ENCODE results near the gene YTHDF2. TPM values are rescaled to one million over a fixed set of nuclear protein-coding genes. Genes with fewer than 3 reads are reported as not detected.
"Not testable (repeated sequence)": the region's sequence is repeated elsewhere in the genome, so short reads cannot be mapped to it uniquely, and the experiment has no call there.

The YTHDF2 gene
- total and polyA plus RNA-seq, 8 donors, result 17.3 to 40.6 (median 23.6) TPM

DNA sequence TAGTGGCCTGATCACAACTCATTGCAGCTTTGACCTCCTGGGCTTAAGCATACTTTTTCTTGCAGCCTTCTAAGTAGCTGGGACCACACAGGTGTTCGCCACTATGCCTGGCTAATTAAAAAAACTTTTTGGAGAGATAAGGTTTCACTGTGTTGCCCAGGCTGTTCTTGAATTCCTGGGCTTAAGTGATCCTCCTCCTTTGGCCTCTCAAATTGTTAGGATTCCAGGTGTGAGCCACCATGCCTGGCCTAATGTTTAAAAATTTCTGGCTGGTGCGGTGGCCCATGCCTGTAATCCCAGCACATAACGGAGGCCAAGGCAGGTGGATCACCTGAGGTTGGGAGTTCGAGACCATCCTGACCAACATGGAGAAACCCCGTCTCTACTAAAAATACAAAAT is 24.4 kb downstream of the YTHDF2 start:
- FAIRE-seq (no peak), DNase-seq (no peak), ATAC-seq (no peak)
- H3K36me3 ChIP-seq, result no peaks in the 10 kb centered on the region
- peaks cover under 1 to 15% (median 10%) of the 10 kb centered on the region in 3 donors for H3K4me1 ChIP-seq
- H3K9me3 ChIP-seq, result no peaks in the 10 kb centered on the region
- no peak for TF ChIP-seq CTCF (IDR thresholded peaks at IDR 0.05)
- intact Hi-C loops (cut with DNase I), result no loop called here
- H3K27me3 ChIP-seq, result no peaks in the 10 kb centered on the region
- H3K4me3 ChIP-seq, result no peak overlapping the region
- 93 to 95% methylated on average over 5 of the region's 5 CpGs for WGBS, 2 donors
- H3K27ac ChIP-seq, result no peak overlapping the region

DNA sequence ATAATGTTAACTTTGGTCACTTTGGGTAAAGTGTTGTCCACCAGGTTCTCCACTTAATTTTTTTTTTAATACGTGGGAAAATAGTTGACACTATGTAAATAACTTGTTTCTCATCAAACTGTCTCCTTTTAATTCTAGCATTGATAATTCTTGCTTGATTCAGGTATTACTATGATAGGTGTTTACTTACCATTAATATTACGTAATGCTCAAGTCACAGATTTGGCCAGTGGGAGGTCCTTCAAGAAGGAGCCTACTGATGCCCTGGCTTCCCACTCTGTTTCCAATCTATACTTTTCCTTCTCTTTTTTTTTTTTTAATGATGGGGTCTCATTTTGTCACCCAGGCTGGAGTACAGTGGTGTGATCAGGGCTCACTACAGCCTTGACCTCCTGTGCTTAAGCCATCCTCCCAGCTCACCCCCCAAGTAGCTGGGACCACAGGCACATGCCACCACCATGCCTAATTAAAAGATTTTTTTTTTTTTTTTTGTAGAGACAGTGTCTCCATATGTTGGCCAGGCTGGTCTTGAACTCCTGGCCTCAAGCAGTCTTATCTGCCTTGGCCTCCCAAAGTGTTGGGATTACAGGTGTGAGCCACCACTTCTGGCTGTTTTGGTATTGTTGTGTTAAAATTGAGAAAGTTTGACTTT is 29.9 kb downstream of the YTHDF2 start:
- FAIRE-seq, result no peak
- DNase-seq, result no peak
- no peak for TF ChIP-seq CTCF (IDR thresholded peaks at IDR 0.05)
- Histone ChIP-seq H3K4me3 (no peak overlapping the region), H3K27me3 (no peaks in the 10 kb centered on the region), H3K27ac (no peak overlapping the region), H3K4me1 (peaks cover 0 to 9% (median 4%) of the 10 kb centered on the region in 3 donors), H3K9me3 (no peaks in the 10 kb centered on the region), H3K36me3 (no peaks in the 10 kb centered on the region)
- WGBS, 2 donors, result 73 to 83% methylated on average over 2 of the region's 2 CpGs
- intact Hi-C loops (cut with DNase I), result no loop called here
- ATAC-seq, result no peak

GRCh38 chr1:28770601-28771165 is 33.9 kb downstream of the YTHDF2 start:
- H3K9me3 ChIP-seq, result no peaks in the 10 kb centered on the region
- WGBS, 2 donors, result 96% methylated on average over 3 of the region's 3 CpGs
- peaks cover 0 to 14% (median 4%) of the 10 kb centered on the region in 3 donors for H3K4me1 ChIP-seq
- H3K27me3 ChIP-seq, result no peaks in the 10 kb centered on the region
- FAIRE-seq (no peak), ATAC-seq (no peak), DNase-seq (no peak)
- H3K27ac ChIP-seq, result no peak overlapping the region
- no peaks in the 10 kb centered on the region for H3K36me3 ChIP-seq
- no peak for TF ChIP-seq CTCF (IDR thresholded peaks at IDR 0.05)
- no peak overlapping the region for H3K4me3 ChIP-seq
- intact Hi-C loops (cut with DNase I), result no loop called here

DNA sequence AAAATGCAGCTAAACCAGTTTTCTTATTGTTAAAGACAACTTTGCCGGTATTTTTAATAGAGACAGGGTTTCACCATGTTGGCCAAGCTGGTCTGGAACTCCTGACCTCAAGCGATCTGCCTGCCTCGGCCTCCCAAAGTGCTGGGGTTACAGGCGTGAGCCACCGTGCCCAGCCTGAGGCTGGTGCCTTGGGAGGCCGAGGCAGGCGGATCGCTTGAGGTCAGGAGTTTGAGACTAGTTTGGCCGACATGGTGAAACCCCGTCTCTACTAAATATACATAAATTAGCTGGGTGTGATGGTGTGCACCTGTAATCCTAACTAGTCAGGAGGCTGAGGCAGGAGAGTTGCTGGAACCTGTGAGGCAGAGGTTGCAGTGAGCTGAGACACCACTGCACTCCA is 35.2 kb downstream of the YTHDF2 start:
- H3K9me3 ChIP-seq; FAIRE-seq; ATAC-seq; H3K36me3 ChIP-seq; DNase-seq; H3K4me3 ChIP-seq; H3K27ac ChIP-seq; intact Hi-C loops (cut with DNase I); H3K27me3 ChIP-seq: not testable (repeated sequence)
- 92 to 97% methylated on average over 10 of the region's 10 CpGs for WGBS, 2 donors
- peaks cover 0 to 14% (median 4%) of the 10 kb centered on the region in 3 donors for H3K4me1 ChIP-seq

DNA sequence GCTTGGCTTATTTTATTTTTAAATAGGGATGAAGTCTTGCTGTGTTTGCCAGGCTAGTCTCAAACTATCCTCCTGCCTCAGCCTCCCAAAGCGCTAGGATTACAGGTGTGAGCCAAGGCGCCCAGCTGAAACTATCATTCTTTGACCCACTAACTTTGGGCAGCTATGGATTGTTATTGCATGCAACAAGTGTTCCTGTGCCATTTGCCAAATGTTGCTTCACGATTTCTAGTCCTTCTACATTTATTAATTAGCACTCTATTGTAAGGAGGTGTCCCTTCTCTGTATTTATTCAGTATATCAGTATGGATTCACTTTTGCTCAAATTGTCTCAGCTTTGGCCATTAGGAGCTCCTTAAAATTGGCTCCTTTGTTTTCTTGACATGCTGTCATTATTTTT is 36.4 kb downstream of the YTHDF2 start:
- no peak for ATAC-seq
- H3K4me3 ChIP-seq, result no peak overlapping the region
- intact Hi-C loops (cut with DNase I), result no loop called here
- no peak overlapping the region for H3K27ac ChIP-seq
- TF ChIP-seq CTCF (IDR thresholded peaks at IDR 0.05), result no peak
- no peaks in the 10 kb centered on the region for H3K9me3 ChIP-seq
- FAIRE-seq, result no peak
- H3K4me1 ChIP-seq, result peaks cover 0 to 12% (median 4%) of the 10 kb centered on the region in 3 donors
- WGBS, 2 donors, result 80 to 83% methylated on average over 3 of the region's 3 CpGs
- DNase-seq, result no peak
- no peaks in the 10 kb centered on the region for H3K27me3 ChIP-seq
- H3K36me3 ChIP-seq, result no peaks in the 10 kb centered on the region
